HG02884 (cell line): Measurements from ENCODE around the gene MYO7B.
A peak's percentile ranks its signal among the peaks of the same experiment; 100 is the strongest.

Experiments
- ATAC-seq: cut with Tn5 transposase; IDR thresholded peaks from one replicate; pipeline ENCODE4 v1.9.1; 2021; ENCODE audit warnings: mild to moderate bottlenecking, moderate library complexity; ENCODE audit not compliant: unreplicated experiment

The MYO7B gene

GRCh38 chr2:127634626-127635379 is 99.3 kb downstream of the MYO7B start:
- ATAC-seq = no peak

- ATAC-seq = no peak
Measured at GRCh38 chr2:127635380-127636237, 100.1 kb downstream of the MYO7B start.

- ATAC-seq = no peak
Measured at GRCh38 chr2:127636248-127637235, 101.1 kb downstream of the MYO7B start.

GRCh38 chr2:127637236-127637630 is 101.8 kb downstream of the MYO7B start:
- no peak for ATAC-seq

- ATAC-seq = no peak
Measured at GRCh38 chr2:127637725-127638252, 102.3 kb downstream of the MYO7B start.

GRCh38 chr2:127638361-127639110 is 103.1 kb downstream of the MYO7B start:
- ATAC-seq = no peak

GRCh38 chr2:127639111-127639474 is 103.6 kb downstream of the MYO7B start:
- no peak for ATAC-seq

GRCh38 chr2:127640082-127641072 is 104.9 kb downstream of the MYO7B start:
- ATAC-seq = peak; percentile 58

- ATAC-seq = no peak
Measured at GRCh38 chr2:127641133-127641532, 105.7 kb downstream of the MYO7B start.

- ATAC-seq = no peak
Measured at GRCh38 chr2:127641846-127642507, 106.5 kb downstream of the MYO7B start.

- no peak for ATAC-seq
Measured at GRCh38 chr2:127642706-127643438, 107.4 kb downstream of the MYO7B start.

- ATAC-seq = no peak
Measured at GRCh38 chr2:127643439-127644065, 108.1 kb downstream of the MYO7B start.

GRCh38 chr2:127644066-127645025 is 108.9 kb downstream of the MYO7B start:
- ATAC-seq = no peak

- no peak for ATAC-seq
Measured at GRCh38 chr2:127645026-127645394, 109.5 kb downstream of the MYO7B start.

GRCh38 chr2:127645395-127646291 is 110.2 kb downstream of the MYO7B start, which contains the start of gene GPR17:
Gene GPR17 (plus strand): TSS chr2:127646153. CDS start chr2:127650736, 4,583 bp downstream.
- no peak for ATAC-seq
